Astrocyte (in vitro differentiated cells and primary cell): Measurements from ENCODE around the gene BORCS5. TPM values are rescaled to one million over a fixed set of nuclear protein-coding genes. Genes with fewer than 3 reads are reported as not detected.

Experiments
- DNase-seq: peaks from one replicate; pipeline ENCODE4 v3.0.0-alpha.2; 2010; ENCODE audit warnings: low read depth
- FAIRE-seq: peaks from 2 replicates; lab custom pipeline; 2011; peaks lifted over from hg19 to GRCh38; lab: Jason Lieb, UNC
- H2AFZ ChIP-seq: 2 replicates; pipeline ENCODE4 v1.6.0; 2012; ENCODE audit warnings: low read depth, low read length, inconsistent platforms
- H3K27ac ChIP-seq: 2 replicates; pipeline ENCODE4 v1.5.1; 2011; ENCODE audit warnings: low read depth, low read length, inconsistent platforms
- H3K27me3 ChIP-seq: 2 replicates; pipeline ENCODE4 v1.6.0; 2011; ENCODE audit warnings: low read length, inconsistent platforms; ENCODE audit not compliant: insufficient read depth
- H3K36me3 ChIP-seq: 2 replicates; pipeline ENCODE4 v1.5.1; 2011; ENCODE audit warnings: low read length, inconsistent platforms; ENCODE audit not compliant: insufficient read depth
- H3K4me1 ChIP-seq: 2 replicates; pipeline ENCODE4 v1.5.1; 2011; ENCODE audit warnings: low read length, inconsistent platforms; ENCODE audit not compliant: insufficient read depth
- H3K4me2 ChIP-seq: 2 replicates; pipeline ENCODE4 v1.6.0; 2012; ENCODE audit warnings: low read length, inconsistent platforms
- H3K4me3 ChIP-seq: 2 replicates; pipeline ENCODE4 v1.5.1; 2011; ENCODE audit warnings: low read depth, mild to moderate bottlenecking, low read length, inconsistent platforms; ENCODE audit not compliant: insufficient read depth
- H3K79me2 ChIP-seq: 2 replicates; pipeline ENCODE4 v1.6.0; 2012; ENCODE audit warnings: mild to moderate bottlenecking, low read length, inconsistent platforms; ENCODE audit not compliant: insufficient read depth
- H3K9ac ChIP-seq: 2 replicates; pipeline ENCODE4 v1.6.0; 2012; ENCODE audit warnings: mild to moderate bottlenecking, low read length, inconsistent platforms
- H3K9me3 ChIP-seq: 2 replicates; pipeline ENCODE4 v1.5.1; 2012; ENCODE audit warnings: low read depth, mild to moderate bottlenecking, low read length, inconsistent platforms; ENCODE audit not compliant: insufficient read depth
- H4K20me1 ChIP-seq: 2 replicates; pipeline ENCODE4 v1.6.0; 2012; ENCODE audit warnings: low read length, inconsistent platforms; ENCODE audit not compliant: insufficient read depth
- H3K27ac Mint-ChIP-seq: one replicate; pipeline ENCODE4 v1.8.0; 2021; ENCODE audit warnings: mild to moderate bottlenecking, mixed read lengths; ENCODE audit not compliant: unreplicated experiment
- H3K27me3 Mint-ChIP-seq: one replicate; pipeline ENCODE4 v1.8.0; 2021; ENCODE audit warnings: low read depth, mixed read lengths; ENCODE audit not compliant: unreplicated experiment
- H3K36me3 Mint-ChIP-seq: one replicate; pipeline ENCODE4 v1.8.0; 2021; ENCODE audit warnings: low read depth, mixed read lengths; ENCODE audit not compliant: unreplicated experiment
- H3K4me1 Mint-ChIP-seq: one replicate; pipeline ENCODE4 v1.8.0; 2021; ENCODE audit warnings: low read depth, mixed read lengths; ENCODE audit not compliant: unreplicated experiment
- H3K4me3 Mint-ChIP-seq: one replicate; pipeline ENCODE4 v1.8.0; 2021; ENCODE audit warnings: mild to moderate bottlenecking, moderate library complexity, mixed read lengths; ENCODE audit not compliant: unreplicated experiment
- H3K9me3 Mint-ChIP-seq: one replicate; pipeline ENCODE4 v1.8.0; 2021; ENCODE audit warnings: mild to moderate bottlenecking, mixed read lengths; ENCODE audit not compliant: unreplicated experiment
- CTCF ChIP-seq: IDR thresholded peaks from 2 replicates; pipeline ENCODE4 v1.5.1; 2011; ENCODE audit warnings: low read depth, mild to moderate bottlenecking, inconsistent platforms, low read length, moderate library complexity; ENCODE audit not compliant: insufficient read depth
- EZH2 ChIP-seq: IDR thresholded peaks from 2 replicates; pipeline ENCODE4 v1.6.1; 2012; ENCODE audit warnings: mild to moderate bottlenecking, low read length, inconsistent platforms; ENCODE audit not compliant: insufficient read depth
- total RNA-seq: library from RNA; stranded (reverse); gene quantifications from 2 replicates; pipeline ENCODE4 v1.2.1, GENCODE V29; 2021

Gene BORCS5
- total RNA-seq, 1 donor from 2014 or later = 8.1 TPM

- Mint-ChIP-seq H3K36me3 (peaks cover 3% of the 10 kb centered on the region), H3K4me3 (no peak overlapping the region), H3K27ac (no peak overlapping the region), H3K4me1 (peaks cover 18% of the 10 kb centered on the region), H3K9me3 (no peaks in the 10 kb centered on the region), H3K27me3 (no peaks in the 10 kb centered on the region)
- Histone ChIP-seq H3K9ac (no peak overlapping the region), H4K20me1 (peaks cover 33% of the 10 kb centered on the region), H3K9me3 (no peaks in the 10 kb centered on the region), H3K36me3 (no peaks in the 10 kb centered on the region), H3K4me1 (peaks cover 13% of the 10 kb centered on the region), H3K4me2 (no peak overlapping the region), H2AFZ (no peak overlapping the region), H3K27ac (no peak overlapping the region), H3K79me2 (peaks cover 38% of the 10 kb centered on the region), H3K27me3 (no peaks in the 10 kb centered on the region), H3K4me3 (no peak overlapping the region)
- FAIRE-seq = no peak
- TF ChIP-seq EZH2 (no peak), CTCF (no peak)
- no peak for DNase-seq
Measured at GRCh38 chr12:12502815-12503151, 145.9 kb downstream of the BORCS5 start.

- Histone ChIP-seq H3K27me3 (no peaks in the 10 kb centered on the region), H3K36me3 (no peaks in the 10 kb centered on the region), H3K79me2 (peaks cover 45% of the 10 kb centered on the region), H3K9ac (no peak overlapping the region), H4K20me1 (peaks cover 39% of the 10 kb centered on the region), H3K4me2 (no peak overlapping the region), H2AFZ (no peak overlapping the region), H3K4me1 (peaks cover 13% of the 10 kb centered on the region), H3K4me3 (no peak overlapping the region), H3K27ac (no peak overlapping the region), H3K9me3 (no peaks in the 10 kb centered on the region)
- FAIRE-seq (no peak), DNase-seq (no peak)
- no peak overlapping the region for H3K27ac Mint-ChIP-seq
- H3K36me3 Mint-ChIP-seq = peaks cover 3% of the 10 kb centered on the region
- no peak for TF ChIP-seq CTCF
- TF ChIP-seq EZH2 = no peak
- H3K4me3 Mint-ChIP-seq = no peak overlapping the region
- peaks cover 19% of the 10 kb centered on the region for H3K4me1 Mint-ChIP-seq
- H3K27me3 Mint-ChIP-seq = no peaks in the 10 kb centered on the region
- no peaks in the 10 kb centered on the region for H3K9me3 Mint-ChIP-seq
Measured at GRCh38 chr12:12503384-12504078, 146.7 kb downstream of the BORCS5 start.
